ENCODE results near the gene PITRM1. TPM values are rescaled to one million over a fixed set of nuclear protein-coding genes. Genes with fewer than 3 reads are reported as not detected.

The PITRM1 gene
- total RNA-seq, 2 donors from 2014 or later, result 45.3 to 50.2 TPM

- Histone ChIP-seq H3K27ac (ENCODE audit: low read depth, low read length) (no peak overlapping the region), H3K36me3 (ENCODE audit: control insufficient read depth, insufficient read depth, low read length) (peaks cover 24% of the 10 kb centered on the region), H3K4me1 (ENCODE audit: control insufficient read depth, insufficient read depth, low read length) (no peaks in the 10 kb centered on the region), H3K4me3 (ENCODE audit: low read length) (no peak overlapping the region), H3K9ac (ENCODE audit: extremely low read depth, low read length, poor library complexity, severe bottlenecking) (no peak overlapping the region), H3K9me3 (ENCODE audit: control insufficient read depth, low read length) (no peaks in the 10 kb centered on the region), H3K27me3 (ENCODE audit: control insufficient read depth, insufficient read depth, low read length, poor library complexity, severe bottlenecking) (no peaks in the 10 kb centered on the region)
- Mint-ChIP-seq H3K4me3 (no peak overlapping the region), H3K27me3 (ENCODE audit: insufficient read depth) (no peaks in the 10 kb centered on the region), H3K4me1 (peaks cover 1% of the 10 kb centered on the region), H3K36me3 (ENCODE audit: low read depth) (peaks cover 56% of the 10 kb centered on the region), H3K27ac (peak overlapping the region; percentile 66), H3K9me3 (peaks cover 1% of the 10 kb centered on the region)
- no peak for DNase-seq
- TF ChIP-seq, protein P1, sequence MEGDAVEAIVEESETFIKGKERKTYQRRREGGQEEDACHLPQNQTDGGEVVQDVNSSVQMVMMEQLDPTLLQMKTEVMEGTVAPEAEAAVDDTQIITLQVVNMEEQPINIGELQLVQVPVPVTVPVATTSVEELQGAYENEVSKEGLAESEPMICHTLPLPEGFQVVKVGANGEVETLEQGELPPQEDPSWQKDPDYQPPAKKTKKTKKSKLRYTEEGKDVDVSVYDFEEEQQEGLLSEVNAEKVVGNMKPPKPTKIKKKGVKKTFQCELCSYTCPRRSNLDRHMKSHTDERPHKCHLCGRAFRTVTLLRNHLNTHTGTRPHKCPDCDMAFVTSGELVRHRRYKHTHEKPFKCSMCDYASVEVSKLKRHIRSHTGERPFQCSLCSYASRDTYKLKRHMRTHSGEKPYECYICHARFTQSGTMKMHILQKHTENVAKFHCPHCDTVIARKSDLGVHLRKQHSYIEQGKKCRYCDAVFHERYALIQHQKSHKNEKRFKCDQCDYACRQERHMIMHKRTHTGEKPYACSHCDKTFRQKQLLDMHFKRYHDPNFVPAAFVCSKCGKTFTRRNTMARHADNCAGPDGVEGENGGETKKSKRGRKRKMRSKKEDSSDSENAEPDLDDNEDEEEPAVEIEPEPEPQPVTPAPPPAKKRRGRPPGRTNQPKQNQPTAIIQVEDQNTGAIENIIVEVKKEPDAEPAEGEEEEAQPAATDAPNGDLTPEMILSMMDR (conservative IDR thresholded peaks at IDR 0.05), result no peak
- WGBS, 2 experiments (ENCODE audit: insufficient coverage in 1 of 2, insufficient read length in 1 of 2), result 92 to 97% methylated on average over 21 to 40 of the region's 40 CpGs
Measured at GRCh38 chr10:3129581-3130340, 42.8 kb downstream of the PITRM1 start.

DNA sequence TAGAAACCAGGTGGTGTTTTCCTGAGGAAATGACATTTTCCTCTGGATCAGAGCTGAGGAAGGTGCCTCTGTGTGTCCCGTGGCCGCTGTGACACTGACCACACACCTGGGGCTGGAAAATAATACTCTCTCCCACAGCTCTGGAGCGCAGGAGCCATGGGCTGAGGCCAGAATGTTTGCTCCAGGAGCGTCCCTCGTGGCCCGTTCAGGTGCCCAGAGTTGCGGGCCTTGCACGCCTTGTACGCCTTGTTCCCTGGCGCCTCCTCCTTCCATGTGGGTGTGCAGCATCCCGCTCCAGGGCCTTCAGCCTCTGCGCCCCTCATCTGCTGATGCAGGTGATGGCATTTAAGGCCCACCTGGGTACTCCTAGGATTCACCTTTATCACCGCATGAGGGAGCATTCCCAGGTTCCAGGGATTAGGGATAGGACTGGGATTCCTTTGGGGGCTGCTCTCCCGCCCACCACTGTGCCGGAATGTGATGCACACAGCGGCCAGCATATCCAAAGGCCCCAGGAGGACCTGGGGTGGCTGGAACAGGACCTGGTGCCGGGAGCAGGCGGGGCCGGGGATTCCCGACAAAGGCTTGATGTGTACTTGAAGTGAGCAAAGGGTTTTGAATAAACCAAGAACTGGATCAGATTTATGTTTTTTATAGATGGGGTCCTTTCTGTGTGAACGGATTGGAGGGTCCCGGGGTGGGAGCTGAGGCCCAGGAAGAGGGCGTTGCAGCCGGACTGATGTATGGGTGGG is 44.0 kb downstream of the PITRM1 start:
- TF ChIP-seq, protein P1 (conservative IDR thresholded peaks at IDR 0.05), result no peak
- no peak overlapping the region for H3K27ac ChIP-seq (ENCODE audit: low read depth, low read length)
- no peaks in the 10 kb centered on the region for H3K4me1 ChIP-seq (ENCODE audit: control insufficient read depth, insufficient read depth, low read length)
- H3K36me3 ChIP-seq (ENCODE audit: control insufficient read depth, insufficient read depth, low read length), result peaks cover 13% of the 10 kb centered on the region
- no peaks in the 10 kb centered on the region for H3K27me3 ChIP-seq (ENCODE audit: control insufficient read depth, insufficient read depth, low read length, poor library complexity, severe bottlenecking)
- H3K9ac ChIP-seq (ENCODE audit: extremely low read depth, low read length, poor library complexity, severe bottlenecking), result no peak overlapping the region
- H3K4me1 Mint-ChIP-seq, result peaks cover 1% of the 10 kb centered on the region
- no peaks in the 10 kb centered on the region for H3K9me3 ChIP-seq (ENCODE audit: control insufficient read depth, low read length)
- 92 to 93% methylated on average over 17 to 24 of the region's 24 CpGs for WGBS, 2 experiments (ENCODE audit: insufficient coverage in 1 of 2, insufficient read length in 1 of 2)
- H3K4me3 Mint-ChIP-seq, result no peak overlapping the region
- no peaks in the 10 kb centered on the region for H3K27me3 Mint-ChIP-seq (ENCODE audit: insufficient read depth)
- DNase-seq, result no peak
- no peak overlapping the region for H3K4me3 ChIP-seq (ENCODE audit: low read length)
- no peak overlapping the region for H3K27ac Mint-ChIP-seq
- peaks cover 1% of the 10 kb centered on the region for H3K9me3 Mint-ChIP-seq
- peaks cover 46% of the 10 kb centered on the region for H3K36me3 Mint-ChIP-seq (ENCODE audit: low read depth)

DNA sequence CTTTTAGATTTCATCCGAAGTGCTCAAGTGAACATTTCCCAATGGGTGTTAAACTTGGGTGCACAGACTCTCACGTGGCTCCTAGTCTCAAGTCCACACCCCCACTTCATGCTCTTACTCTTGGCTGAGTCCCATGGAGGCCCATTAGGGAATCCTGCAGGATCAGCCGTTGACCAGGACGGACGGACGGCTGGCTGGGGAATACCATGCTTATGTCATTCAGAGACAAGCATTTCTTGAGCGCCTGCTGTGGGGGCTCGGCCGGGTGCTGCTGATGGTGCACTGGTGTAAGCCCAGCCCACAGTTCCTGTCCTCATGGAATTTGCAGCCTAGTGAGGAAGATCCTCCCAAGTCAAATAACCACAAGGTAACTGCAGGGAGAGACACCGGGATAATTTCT is 44.7 kb downstream of the PITRM1 start:
- H3K36me3 Mint-ChIP-seq (ENCODE audit: low read depth), result peaks cover 44% of the 10 kb centered on the region
- TF ChIP-seq, protein P1 (conservative IDR thresholded peaks at IDR 0.05), result no peak
- peaks cover 1% of the 10 kb centered on the region for H3K4me1 Mint-ChIP-seq
- no peaks in the 10 kb centered on the region for H3K9me3 ChIP-seq (ENCODE audit: control insufficient read depth, low read length)
- no peak overlapping the region for H3K9ac ChIP-seq (ENCODE audit: extremely low read depth, low read length, poor library complexity, severe bottlenecking)
- 85 to 93% methylated on average over 6 to 10 of the region's 10 CpGs for whole genome bisulfite sequencing, 2 experiments (ENCODE audit: insufficient coverage in 1 of 2, insufficient read length in 1 of 2)
- H3K27ac ChIP-seq (ENCODE audit: low read depth, low read length), result no peak overlapping the region
- H3K36me3 ChIP-seq (ENCODE audit: control insufficient read depth, insufficient read depth, low read length), result peaks cover 7% of the 10 kb centered on the region
- no peaks in the 10 kb centered on the region for H3K27me3 ChIP-seq (ENCODE audit: control insufficient read depth, insufficient read depth, low read length, poor library complexity, severe bottlenecking)
- no peak for DNase-seq
- H3K27ac Mint-ChIP-seq, result no peak overlapping the region
- no peaks in the 10 kb centered on the region for H3K27me3 Mint-ChIP-seq (ENCODE audit: insufficient read depth)
- peaks cover 1% of the 10 kb centered on the region for H3K9me3 Mint-ChIP-seq
- no peak overlapping the region for H3K4me3 Mint-ChIP-seq
- H3K4me1 ChIP-seq (ENCODE audit: control insufficient read depth, insufficient read depth, low read length), result no peaks in the 10 kb centered on the region
- no peak overlapping the region for H3K4me3 ChIP-seq (ENCODE audit: low read length)
